Neural progenitor cell (in vitro differentiated cells): ENCODE data around the gene CDK5R1. TPM values are rescaled to one million over a fixed set of nuclear protein-coding genes. Genes with fewer than 3 reads are reported as not detected.
A peak's percentile ranks its signal among the peaks of the same experiment; 100 is the strongest.

Experiments used
- DNase-seq: peaks from one replicate; pipeline ENCODE4 v3.0.0-alpha.2; 2016; ENCODE audit warnings: low spot score
- H2AFZ ChIP-seq: fragments of 200-600 bp; sonication (generic); replicated peaks from 2 replicates; pipeline ENCODE4 v1.6.1; 2016; ENCODE audit warnings: antibody characterized with exemption
- H3F3A ChIP-seq: fragments of 200-600 bp; sonication (generic); 2 replicates; pipeline ENCODE4 v1.6.1; 2016; ENCODE audit warnings: antibody characterized with exemption, low read depth
- H3K27ac ChIP-seq: fragments of 200-600 bp; sonication (generic); 2 replicates; pipeline ENCODE4 v1.5.1; 2016; ENCODE audit warnings: mild to moderate bottlenecking
- H3K27me3 ChIP-seq: fragments of 200-600 bp; sonication (generic); 2 replicates; pipeline ENCODE4 v1.6.1; 2016; ENCODE audit warnings: mild to moderate bottlenecking, moderate library complexity
- H3K36me3 ChIP-seq: fragments of 200-600 bp; sonication (generic); 2 replicates; pipeline ENCODE4 v1.5.1; 2016
- H3K4me1 ChIP-seq: fragments of 200-600 bp; sonication (generic); 2 replicates; pipeline ENCODE4 v1.6.1; 2016; ENCODE audit warnings: mixed run types
- H3K4me2 ChIP-seq: fragments of 200-600 bp; sonication (generic); 2 replicates; pipeline ENCODE4 v1.6.1; 2016
- H3K4me3 ChIP-seq: fragments of 200-600 bp; sonication (generic); 2 replicates; pipeline ENCODE4 v1.5.1; 2016
- H3K79me2 ChIP-seq: fragments of 200-600 bp; sonication (generic); 2 replicates; pipeline ENCODE4 v1.6.1; 2016; ENCODE audit warnings: low read depth
- H3K9ac ChIP-seq: fragments of 200-600 bp; sonication (generic); 2 replicates; pipeline ENCODE4 v1.6.1; 2016
- H3K9me3 ChIP-seq: fragments of 200-600 bp; sonication (generic); 2 replicates; pipeline ENCODE4 v1.5.1; 2016; ENCODE audit warnings: low read depth
- H4K20me1 ChIP-seq: fragments of 200-600 bp; sonication (generic); 2 replicates; pipeline ENCODE4 v1.6.1; 2016; ENCODE audit warnings: low read depth
- H3K27ac Mint-ChIP-seq: 3 replicates; pipeline ENCODE4 v1.8.0; 2021; ENCODE audit warnings: mixed read lengths
- H3K27me3 Mint-ChIP-seq: 2 replicates; pipeline ENCODE4 v1.8.0; 2022; ENCODE audit warnings: low read depth, mild to moderate bottlenecking, inconsistent platforms, moderate library complexity, mixed read lengths; ENCODE audit not compliant: insufficient read depth
- H3K36me3 Mint-ChIP-seq: 3 replicates; pipeline ENCODE4 v1.8.0; 2021; ENCODE audit warnings: mixed read lengths
- H3K4me1 Mint-ChIP-seq: 3 replicates; pipeline ENCODE4 v1.8.0; 2021; ENCODE audit warnings: mixed read lengths
- H3K4me3 Mint-ChIP-seq: 3 replicates; pipeline ENCODE4 v1.8.0; 2021; ENCODE audit warnings: mild to moderate bottlenecking, moderate library complexity, mixed read lengths
- H3K9me3 Mint-ChIP-seq: 3 replicates; pipeline ENCODE4 v1.8.0; 2020; ENCODE audit warnings: mixed read lengths
- CTCF ChIP-seq: fragments of 200-600 bp; sonication (generic); IDR thresholded peaks from 2 replicates; pipeline ENCODE4 v1.5.1; 2017; ENCODE audit warnings: antibody characterized with exemption, mild to moderate bottlenecking
- EZH2 ChIP-seq: fragments of 200-600 bp; sonication (generic); IDR thresholded peaks from 2 replicates; pipeline ENCODE4 v1.6.1; 2017; ENCODE audit warnings: antibody characterized with exemption, mild to moderate bottlenecking, moderate library complexity
- EZH2phosphoT487 ChIP-seq: fragments of 200-600 bp; sonication (generic); IDR thresholded peaks from 2 replicates; pipeline ENCODE4 v1.6.1; 2017; ENCODE audit warnings: antibody characterized with exemption
- total RNA-seq: library from RNA; depleted of rRNA; stranded (reverse); fragments of >200 nt; gene quantifications from 2 replicates; pipeline ENCODE4 v1.2.3, GENCODE V29; 2015; ENCODE audit warnings: low replicate concordance

CDK5R1 gene
- total RNA-seq, 1 donor from 2014 or later, result 6.9 TPM

GRCh38 chr17:32502013-32502412 lies 15.2 kb downstream of the CDK5R1 start:
- H3K4me1 ChIP-seq, result peaks cover 5% of the 10 kb centered on the region
- H3K4me3 ChIP-seq, result no peak overlapping the region
- H3K27ac ChIP-seq, result no peak overlapping the region
- Mint-ChIP-seq H3K36me3 (no peaks in the 10 kb centered on the region), H3K4me3 (no peak overlapping the region), H3K4me1 (peaks cover 37% of the 10 kb centered on the region), H3K9me3 (peaks cover 17% of the 10 kb centered on the region), H3K27me3 (peaks cover 6% of the 10 kb centered on the region), H3K27ac (peak overlapping the region; percentile 10)
- no peak overlapping the region for H2AFZ ChIP-seq
- H3F3A ChIP-seq, result no peaks in the 10 kb centered on the region
- H3K27me3 ChIP-seq, result no peaks in the 10 kb centered on the region
- DNase-seq, result no peak
- H3K9me3 ChIP-seq, result no peaks in the 10 kb centered on the region
- TF ChIP-seq CTCF, result no peak
- TF ChIP-seq EZH2, result no peak
- TF ChIP-seq EZH2phosphoT487, result no peak
- no peak overlapping the region for H3K9ac ChIP-seq
- no peak overlapping the region for H3K4me2 ChIP-seq
- no peaks in the 10 kb centered on the region for H4K20me1 ChIP-seq
- H3K36me3 ChIP-seq, result no peaks in the 10 kb centered on the region
- no peaks in the 10 kb centered on the region for H3K79me2 ChIP-seq

- TF ChIP-seq EZH2phosphoT487 (no peak), CTCF (no peak), EZH2 (no peak)
- H4K20me1 ChIP-seq, result no peaks in the 10 kb centered on the region
- no peak overlapping the region for H3K27ac Mint-ChIP-seq
- H3K4me3 Mint-ChIP-seq, result no peak overlapping the region
- peaks cover 17% of the 10 kb centered on the region for H3K9me3 Mint-ChIP-seq
- H3K27ac ChIP-seq, result no peak overlapping the region
- H3K27me3 Mint-ChIP-seq, result peaks cover 6% of the 10 kb centered on the region
- no peak overlapping the region for H3K4me3 ChIP-seq
- H3K4me1 ChIP-seq, result peaks cover 5% of the 10 kb centered on the region
- no peaks in the 10 kb centered on the region for H3K27me3 ChIP-seq
- no peak overlapping the region for H3K9ac ChIP-seq
- H3K9me3 ChIP-seq, result no peaks in the 10 kb centered on the region
- no peaks in the 10 kb centered on the region for H3F3A ChIP-seq
- no peak overlapping the region for H2AFZ ChIP-seq
- H3K4me1 Mint-ChIP-seq, result peaks cover 37% of the 10 kb centered on the region
- no peaks in the 10 kb centered on the region for H3K79me2 ChIP-seq
- H3K4me2 ChIP-seq, result no peak overlapping the region
- DNase-seq, result no peak
- no peaks in the 10 kb centered on the region for H3K36me3 ChIP-seq
- no peaks in the 10 kb centered on the region for H3K36me3 Mint-ChIP-seq
These were observed 15.9 kb downstream of the CDK5R1 start for GRCh38 chr17:32502710-32503109.

GRCh38 chr17:32503251-32504165 lies 16.7 kb downstream of the CDK5R1 start:
- Histone ChIP-seq H3F3A (no peaks in the 10 kb centered on the region), H3K4me2 (no peak overlapping the region), H3K4me3 (no peak overlapping the region), H3K79me2 (no peaks in the 10 kb centered on the region), H3K27me3 (no peaks in the 10 kb centered on the region), H3K9ac (no peak overlapping the region), H3K27ac (no peak overlapping the region), H4K20me1 (no peaks in the 10 kb centered on the region), H3K4me1 (peaks cover 5% of the 10 kb centered on the region), H3K9me3 (no peaks in the 10 kb centered on the region), H2AFZ (no peak overlapping the region), H3K36me3 (no peaks in the 10 kb centered on the region)
- TF ChIP-seq EZH2, result no peak
- no peak for TF ChIP-seq CTCF
- no peak for TF ChIP-seq EZH2phosphoT487
- peaks cover 30% of the 10 kb centered on the region for H3K4me1 Mint-ChIP-seq
- H3K27ac Mint-ChIP-seq, result peak overlapping the region; percentile 37
- peaks cover 6% of the 10 kb centered on the region for H3K27me3 Mint-ChIP-seq
- no peaks in the 10 kb centered on the region for H3K36me3 Mint-ChIP-seq
- peaks cover 17% of the 10 kb centered on the region for H3K9me3 Mint-ChIP-seq
- DNase-seq, result no peak
- no peak overlapping the region for H3K4me3 Mint-ChIP-seq
